Kidney (tissue), 14 donors: ENCODE data around the gene RAB4B. TPM values are rescaled to one million over a fixed set of nuclear protein-coding genes. Genes with fewer than 3 reads are reported as not detected.

Source experiments
- DNase-seq, 5 donors: peaks; one replicate each; pipeline ENCODE4 v3.0.0-alpha.2; 2013 to 2020
- FAIRE-seq: peaks from 2 replicates; lab custom pipeline; 2012; peaks lifted over from hg19 to GRCh38; lab: Jason Lieb, UNC
- H3K27ac ChIP-seq, 2 donors: one replicate each; pipeline ENCODE4 v1.7.0; 2013; ENCODE audit warnings: low read depth in 2 of 2, low read length in 2 of 2, inconsistent platforms in 1 of 2
- H3K27me3 ChIP-seq: one replicate; pipeline ENCODE4 v1.7.1; 2013; ENCODE audit warnings: low read length, inconsistent platforms; ENCODE audit not compliant: control insufficient read depth, insufficient read depth
- H3K36me3 ChIP-seq, 3 donors: one replicate each; pipeline versions ENCODE4 v1.7.0 to v1.7.1; 2013; ENCODE audit warnings: low read length in 3 of 3, control low read depth in 1 of 3, inconsistent platforms in 1 of 3; ENCODE audit not compliant: insufficient read depth in 3 of 3, control insufficient read depth in 2 of 3
- H3K4me1 ChIP-seq, 3 donors: one replicate each; pipeline versions ENCODE4 v1.7.0 to v1.7.1; 2013; ENCODE audit warnings: low read length in 3 of 3, inconsistent platforms in 1 of 3, low read depth in 1 of 3; ENCODE audit not compliant: control insufficient read depth in 2 of 3, insufficient read depth in 2 of 3
- H3K4me3 ChIP-seq, 3 donors: one replicate each; pipeline versions ENCODE4 v1.7.0 to v1.8.1; 2013; ENCODE audit warnings: low read length in 3 of 3, control low read depth in 1 of 3, inconsistent platforms in 1 of 3
- H3K9ac ChIP-seq, 3 donors: one replicate each; pipeline versions ENCODE4 v1.7.0 to v1.7.1; 2013; ENCODE audit warnings: low read length in 3 of 3, control low read depth in 1 of 3, inconsistent platforms in 1 of 3
- H3K9me3 ChIP-seq, 3 donors: one replicate each; pipeline versions ENCODE4 v1.7.0 to v1.7.1; 2013; ENCODE audit warnings: low read length in 3 of 3, control low read depth in 1 of 3, inconsistent platforms in 1 of 3; ENCODE audit not compliant: control insufficient read depth in 2 of 3, insufficient read depth in 1 of 3
- intact Hi-C: fragments of 100-400 bp; cut with DNase I; formaldehyde crosslinking; loops from one replicate; pipeline ENCODE4 v1.11.1; 2022
- polyA plus RNA-seq: library from polyadenylated mRNA; stranded (reverse); fragments of 350-450 nt; fragmentation: Illumina TruSeq; extraction: RNeasy Lipid Tissue Mini Kit (QIAGEN cat#74804); gene quantifications from one replicate; pipeline ENCODE4 v1.2.3, GENCODE V29; 2014; ENCODE audit warnings: low read depth, low replicate concordance; ENCODE audit not compliant: insufficient read depth
- total RNA-seq: library from RNA; stranded (reverse); fragmentation: NEBNext Ultra II Directional; extraction: Animal tissue kit (Norgen Biotek cat#: 25700); gene quantifications from one replicate; pipeline ENCODE4 v1.2.1, GENCODE V29; 2021
- TF ChIP-seq, protein P1 (sequence below): IDR thresholded peaks from 3 replicates; pipeline ENCODE4 v1.5.1; 2012; ENCODE audit warnings: mild to moderate bottlenecking, moderate library complexity, borderline replicate concordance; ENCODE audit not compliant: insufficient read depth; ENCODE audit errors: extremely low read depth
- donor health status: control.
- donor health status: control.
- donor health status: control.
- donor health status: control.
- donor health status: control.
- donor health status: DM: yes; HTN: yes; CAD: no.
- donor health status: Normal renal cell carcinoma (clear cell type).

Gene RAB4B
- total and polyA plus RNA-seq, 2 donors from 2014 or later = 42.1 to 61.7 TPM

DNA sequence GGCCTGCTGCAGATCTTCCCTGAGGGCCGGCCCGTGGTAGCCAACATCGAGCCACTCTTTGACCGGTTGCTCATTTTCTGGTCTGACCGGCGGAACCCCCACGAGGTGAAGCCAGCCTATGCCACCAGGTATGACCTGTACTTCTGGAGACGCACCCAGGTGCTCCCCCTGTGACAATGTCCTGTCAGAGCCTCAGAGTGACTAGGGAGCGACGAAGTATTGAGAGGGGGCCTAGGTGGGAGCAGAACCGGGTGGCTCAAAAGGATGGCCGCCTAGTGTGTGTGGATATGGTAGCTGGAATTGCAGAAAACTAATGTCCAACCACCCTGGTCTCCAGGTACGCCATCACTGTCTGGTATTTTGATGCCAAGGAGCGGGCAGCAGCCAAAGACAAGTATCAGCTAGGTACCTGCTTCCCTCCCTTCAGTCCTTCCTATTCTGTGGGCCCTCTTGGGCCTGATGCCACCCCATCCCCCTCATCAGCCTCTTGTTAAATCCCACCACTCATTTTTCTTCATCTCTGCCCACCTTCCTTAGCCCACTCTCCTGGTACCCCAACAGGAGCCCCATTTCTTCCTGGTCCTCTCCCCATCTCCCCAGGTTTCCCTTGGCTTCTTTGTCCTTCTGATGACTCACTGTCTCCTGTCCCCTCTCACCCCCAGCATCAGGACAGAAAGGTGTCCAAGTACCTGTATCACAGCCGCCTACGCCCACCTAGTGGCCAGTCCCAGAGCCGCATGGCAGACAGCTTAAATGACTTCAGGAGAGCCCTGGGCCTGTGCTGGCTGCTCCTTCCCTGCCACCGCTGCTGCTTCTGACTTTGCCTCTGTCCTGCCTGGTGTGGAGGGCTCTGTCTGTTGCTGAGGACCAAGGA lies 29.3 kb downstream of the RAB4B start:
- Histone ChIP-seq H3K4me3 (no peak overlapping the region), H3K9me3 (no peaks in the 10 kb centered on the region), H3K4me1 (peaks cover 0 to 57% (median 26%) of the 10 kb centered on the region in 3 donors), H3K27me3 (no peaks in the 10 kb centered on the region), H3K27ac (peak overlapping the region in 1 of 2 donors; percentile 41), H3K36me3 (peaks cover 0 to 14% (median 5%) of the 10 kb centered on the region in 3 donors), H3K9ac (no peak overlapping the region)
- intact Hi-C loops = loop anchor here (10.0 kb wide), 1 partner anchor 143 kb away; no protein-coding TSS in a partner anchor
- TF ChIP-seq, protein P1, sequence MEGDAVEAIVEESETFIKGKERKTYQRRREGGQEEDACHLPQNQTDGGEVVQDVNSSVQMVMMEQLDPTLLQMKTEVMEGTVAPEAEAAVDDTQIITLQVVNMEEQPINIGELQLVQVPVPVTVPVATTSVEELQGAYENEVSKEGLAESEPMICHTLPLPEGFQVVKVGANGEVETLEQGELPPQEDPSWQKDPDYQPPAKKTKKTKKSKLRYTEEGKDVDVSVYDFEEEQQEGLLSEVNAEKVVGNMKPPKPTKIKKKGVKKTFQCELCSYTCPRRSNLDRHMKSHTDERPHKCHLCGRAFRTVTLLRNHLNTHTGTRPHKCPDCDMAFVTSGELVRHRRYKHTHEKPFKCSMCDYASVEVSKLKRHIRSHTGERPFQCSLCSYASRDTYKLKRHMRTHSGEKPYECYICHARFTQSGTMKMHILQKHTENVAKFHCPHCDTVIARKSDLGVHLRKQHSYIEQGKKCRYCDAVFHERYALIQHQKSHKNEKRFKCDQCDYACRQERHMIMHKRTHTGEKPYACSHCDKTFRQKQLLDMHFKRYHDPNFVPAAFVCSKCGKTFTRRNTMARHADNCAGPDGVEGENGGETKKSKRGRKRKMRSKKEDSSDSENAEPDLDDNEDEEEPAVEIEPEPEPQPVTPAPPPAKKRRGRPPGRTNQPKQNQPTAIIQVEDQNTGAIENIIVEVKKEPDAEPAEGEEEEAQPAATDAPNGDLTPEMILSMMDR = peak; percentile 18
- FAIRE-seq (no peak), DNase-seq (no peak)

DNA sequence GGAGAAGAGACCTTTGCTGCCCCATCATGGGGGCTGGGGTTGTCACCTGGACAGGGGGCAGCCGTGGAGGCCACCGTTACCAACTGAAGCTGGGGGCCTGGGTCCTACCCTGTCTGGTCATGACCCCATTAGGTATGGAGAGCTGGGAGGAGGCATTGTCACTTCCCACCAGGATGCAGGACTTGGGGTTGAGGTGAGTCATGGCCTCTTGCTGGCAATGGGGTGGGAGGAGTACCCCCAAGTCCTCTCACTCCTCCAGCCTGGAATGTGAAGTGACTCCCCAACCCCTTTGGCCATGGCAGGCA lies 29.9 kb downstream of the RAB4B start:
- peaks cover 0 to 53% (median 20%) of the 10 kb centered on the region in 3 donors for H3K4me1 ChIP-seq
- no peak overlapping the region for H3K27ac ChIP-seq
- peaks cover 0 to 14% (median 5%) of the 10 kb centered on the region in 3 donors for H3K36me3 ChIP-seq
- H3K4me3 ChIP-seq = no peak overlapping the region
- no peak overlapping the region for H3K9ac ChIP-seq
- H3K27me3 ChIP-seq = no peaks in the 10 kb centered on the region
- TF ChIP-seq, protein P1 = no peak
- no peak for FAIRE-seq
- intact Hi-C loops = loop anchor here (10.0 kb wide), 1 partner anchor 143 kb away; no protein-coding TSS in a partner anchor
- DNase-seq = peak in 1 of 5 donors; percentile 69
- H3K9me3 ChIP-seq = no peaks in the 10 kb centered on the region

DNA sequence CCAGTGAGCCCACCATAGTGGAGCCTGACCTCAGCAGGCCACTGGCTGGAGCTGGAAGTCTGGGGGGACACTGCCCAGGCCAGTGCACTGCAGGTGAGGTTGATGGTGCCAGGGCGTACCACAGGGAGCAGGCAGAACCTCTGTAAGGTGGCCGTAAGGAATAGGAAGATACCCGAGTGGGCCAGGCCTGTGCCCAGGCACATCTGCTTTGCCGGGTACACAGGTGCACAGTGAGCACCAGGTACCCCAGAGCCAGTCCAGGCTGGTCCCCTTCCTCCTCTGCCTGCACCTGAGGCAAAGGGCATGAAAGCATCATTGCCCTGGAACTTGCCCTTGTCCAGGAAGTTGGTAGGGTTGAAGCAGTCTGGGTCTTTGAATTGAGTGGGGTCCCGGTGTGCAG lies 30.4 kb downstream of the RAB4B start:
- Histone ChIP-seq H3K36me3 (peaks cover 0 to 14% (median 5%) of the 10 kb centered on the region in 3 donors), H3K4me3 (no peak overlapping the region), H3K9me3 (no peaks in the 10 kb centered on the region), H3K9ac (no peak overlapping the region), H3K27ac (no peak overlapping the region), H3K27me3 (no peaks in the 10 kb centered on the region), H3K4me1 (peaks cover 0 to 51% (median 14%) of the 10 kb centered on the region in 3 donors)
- TF ChIP-seq, protein P1 = no peak
- peak in 1 of 5 donors; percentile 48 for DNase-seq
- intact Hi-C loops = loop anchor here (10.0 kb wide), 1 partner anchor 144 kb away; no protein-coding TSS in a partner anchor
- no peak for FAIRE-seq
